HG02610 (cell line): Measurements from ENCODE around the gene MEIS1.

Source experiments
- ATAC-seq: cut with Tn5 transposase; IDR thresholded peaks from one replicate; pipeline ENCODE4 v1.9.1; 2021; ENCODE audit warnings: mild to moderate bottlenecking, moderate library complexity; ENCODE audit not compliant: unreplicated experiment

MEIS1 gene

GRCh38 chr2:66431274-66431642 is 3.7 kb upstream of the MEIS1 start:
- no peak for ATAC-seq

- ATAC-seq, result no peak
These were observed 2.9 kb upstream of the MEIS1 start for GRCh38 chr2:66431846-66432587.

- no peak for ATAC-seq
These were observed 1.9 kb upstream of the MEIS1 start for GRCh38 chr2:66432801-66433694.

GRCh38 chr2:66433695-66433944 is 1.3 kb upstream of the MEIS1 start:
- no peak for ATAC-seq

GRCh38 chr2:66433945-66434678 is 813 bp upstream of the MEIS1 start:
- ATAC-seq, result peak; percentile 40

- ATAC-seq, result no peak
These were observed 587 bp downstream of the MEIS1 start for GRCh38 chr2:66435549-66435875.

- ATAC-seq, result no peak
These were observed 1.0 kb downstream of the MEIS1 start for GRCh38 chr2:66435963-66436362.

GRCh38 chr2:66436581-66437001 is 1.7 kb downstream of the MEIS1 start:
- ATAC-seq, result no peak

GRCh38 chr2:66437109-66437690 is 2.3 kb downstream of the MEIS1 start:
- no peak for ATAC-seq

GRCh38 chr2:66437691-66438497 is 3.0 kb downstream of the MEIS1 start:
- no peak for ATAC-seq

- no peak for ATAC-seq
These were observed 3.5 kb downstream of the MEIS1 start for GRCh38 chr2:66438498-66438833.

GRCh38 chr2:66438891-66439811 is 4.2 kb downstream of the MEIS1 start:
- ATAC-seq, result no peak

- no peak for ATAC-seq
These were observed 5.1 kb downstream of the MEIS1 start for GRCh38 chr2:66439812-66440542.

GRCh38 chr2:66440708-66441497 is 6.0 kb downstream of the MEIS1 start:
- ATAC-seq, result no peak

GRCh38 chr2:66441581-66442320 is 6.8 kb downstream of the MEIS1 start:
- ATAC-seq, result no peak

GRCh38 chr2:66442516-66443185 is 7.7 kb downstream of the MEIS1 start:
- ATAC-seq, result no peak
